Measurements from ENCODE around the gene ECT2. TPM values are rescaled to one million over a fixed set of nuclear protein-coding genes. Genes with fewer than 3 reads are reported as not detected.
A peak's percentile ranks its signal among the peaks of the same experiment; 100 is the strongest.
"Not testable (repeated sequence)": the region's sequence is repeated elsewhere in the genome, so short reads cannot be mapped to it uniquely, and the experiment has no call there.

The ECT2 gene
- total RNA-seq, 2 donors from 2014 or later = 0.99 to 1.8 TPM

DNA sequence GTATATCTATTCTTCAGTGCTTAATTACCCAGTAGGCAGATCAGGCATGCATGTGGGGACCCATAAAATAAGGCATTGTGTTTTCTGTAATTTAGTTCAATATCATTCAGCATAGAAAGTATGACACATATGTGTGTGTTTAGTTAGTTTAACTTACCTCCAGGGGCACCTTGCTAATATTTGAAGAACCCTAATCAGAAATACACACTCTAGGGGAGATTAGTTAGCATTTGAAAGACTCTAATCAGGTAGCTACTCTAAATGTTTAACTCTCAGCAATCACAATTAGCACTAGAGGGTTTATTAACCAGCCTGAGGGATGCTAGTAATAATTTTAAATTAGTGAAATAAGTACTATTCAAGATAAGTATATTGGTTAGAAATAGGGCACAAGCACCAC lies 104.5 kb downstream of the ECT2 start:
- H3K4me1 ChIP-seq = peaks cover 25% of the 10 kb centered on the region
- H3K4me3 ChIP-seq = no peak overlapping the region
- no peaks in the 10 kb centered on the region for H3K9me3 ChIP-seq
- ATAC-seq (no peak), DNase-seq (no peak)
- no peak for TF ChIP-seq POLR2A (IDR thresholded peaks at IDR 0.05)
- TF ChIP-seq, protein P1, sequence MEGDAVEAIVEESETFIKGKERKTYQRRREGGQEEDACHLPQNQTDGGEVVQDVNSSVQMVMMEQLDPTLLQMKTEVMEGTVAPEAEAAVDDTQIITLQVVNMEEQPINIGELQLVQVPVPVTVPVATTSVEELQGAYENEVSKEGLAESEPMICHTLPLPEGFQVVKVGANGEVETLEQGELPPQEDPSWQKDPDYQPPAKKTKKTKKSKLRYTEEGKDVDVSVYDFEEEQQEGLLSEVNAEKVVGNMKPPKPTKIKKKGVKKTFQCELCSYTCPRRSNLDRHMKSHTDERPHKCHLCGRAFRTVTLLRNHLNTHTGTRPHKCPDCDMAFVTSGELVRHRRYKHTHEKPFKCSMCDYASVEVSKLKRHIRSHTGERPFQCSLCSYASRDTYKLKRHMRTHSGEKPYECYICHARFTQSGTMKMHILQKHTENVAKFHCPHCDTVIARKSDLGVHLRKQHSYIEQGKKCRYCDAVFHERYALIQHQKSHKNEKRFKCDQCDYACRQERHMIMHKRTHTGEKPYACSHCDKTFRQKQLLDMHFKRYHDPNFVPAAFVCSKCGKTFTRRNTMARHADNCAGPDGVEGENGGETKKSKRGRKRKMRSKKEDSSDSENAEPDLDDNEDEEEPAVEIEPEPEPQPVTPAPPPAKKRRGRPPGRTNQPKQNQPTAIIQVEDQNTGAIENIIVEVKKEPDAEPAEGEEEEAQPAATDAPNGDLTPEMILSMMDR (IDR thresholded peaks at IDR 0.05) = no peak
- no peaks in the 10 kb centered on the region for H3K27me3 ChIP-seq
- intact Hi-C loops (cut with DNase I) = no loop called here
- H3K27ac ChIP-seq = no peak overlapping the region
- H3K36me3 ChIP-seq (replicated peaks in 1 of 2; ENCODE audit: insufficient read depth in 1 of 2, low read depth in 2 of 2) = no peaks in the 10 kb centered on the region

DNA sequence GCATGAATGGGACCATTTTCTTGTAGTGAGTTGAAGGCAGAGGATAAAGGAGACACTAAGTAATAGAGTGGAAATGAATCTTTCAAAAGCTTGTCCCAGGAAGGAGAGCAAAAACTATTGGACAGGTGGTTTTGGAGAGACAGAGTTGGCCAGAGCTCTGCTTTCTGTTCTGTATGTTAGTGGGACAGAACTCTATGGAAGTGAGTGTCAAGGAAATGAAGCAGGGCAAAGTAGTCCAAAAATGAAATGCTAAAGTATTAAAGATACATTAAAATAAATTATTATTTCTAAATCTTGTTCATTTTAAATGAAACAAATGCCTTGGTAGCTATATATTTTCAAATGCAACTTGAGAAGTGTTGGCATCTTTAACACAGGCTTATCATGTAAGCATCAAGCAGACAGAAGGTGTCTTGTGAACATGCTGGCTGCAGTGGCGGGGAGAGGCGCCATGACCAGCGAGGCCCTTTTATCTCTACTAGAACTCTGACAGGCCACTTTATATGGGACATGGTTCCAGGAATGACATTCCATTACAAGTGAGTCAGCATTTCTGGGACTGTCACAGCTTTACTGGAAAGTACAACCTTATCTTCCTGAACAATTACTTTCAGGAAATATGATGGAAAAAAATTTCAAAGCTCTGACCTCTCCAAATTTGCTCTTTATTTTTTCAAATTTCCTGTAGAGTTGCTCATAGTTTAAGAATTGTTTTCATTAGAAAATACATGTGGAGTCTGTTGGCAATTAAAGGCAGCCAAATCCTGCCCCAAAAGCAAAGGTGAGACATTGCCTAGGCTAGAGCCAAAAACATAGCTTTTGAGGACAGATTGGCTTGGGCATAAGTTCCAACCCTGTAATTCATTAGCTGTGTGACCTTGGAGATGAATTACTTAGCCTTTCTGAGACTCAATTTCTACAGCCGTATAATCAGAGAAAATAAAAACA lies 106.5 kb downstream of the ECT2 start:
- no peaks in the 10 kb centered on the region for H3K36me3 ChIP-seq (replicated peaks in 1 of 2; ENCODE audit: insufficient read depth in 1 of 2, low read depth in 2 of 2)
- ATAC-seq = peak; percentile 97
- intact Hi-C loops (cut with DNase I) = no loop called here
- H3K27me3 ChIP-seq = no peaks in the 10 kb centered on the region
- TF ChIP-seq, protein P1 (IDR thresholded peaks at IDR 0.05) = no peak
- no peak for TF ChIP-seq POLR2A (IDR thresholded peaks at IDR 0.05)
- peak overlapping the region in 3 of 4 donors; percentile 30 to 82 (median 52) for H3K27ac ChIP-seq
- 13 to 16% methylated on average over 4 of the region's 4 CpGs for WGBS, 2 donors
- DNase-seq = peak; percentile 28 to 65 (median 39)
- no peak overlapping the region for H3K4me3 ChIP-seq
- H3K9me3 ChIP-seq = no peaks in the 10 kb centered on the region
- peaks cover 25% of the 10 kb centered on the region for H3K4me1 ChIP-seq

DNA sequence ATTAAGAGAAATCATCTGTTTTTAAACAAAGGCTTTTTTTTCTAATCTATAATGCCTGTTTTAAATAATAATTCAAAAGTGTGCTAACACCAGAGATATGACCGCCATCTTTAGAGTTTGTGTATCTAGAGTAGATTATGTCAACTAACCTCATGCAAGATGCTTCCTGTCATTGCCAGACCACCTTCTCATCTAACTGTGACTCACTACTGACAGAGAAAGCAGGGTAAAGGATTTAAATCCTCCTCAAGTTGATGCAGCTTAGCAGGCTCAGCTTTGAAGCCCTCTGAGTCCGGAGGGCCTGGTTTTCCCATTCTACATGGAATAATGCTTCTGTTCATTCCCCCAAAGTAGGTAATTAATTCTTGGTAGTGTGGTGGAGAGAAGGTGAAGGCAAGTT lies 108.5 kb downstream of the ECT2 start:
- Histone ChIP-seq H3K4me3 (no peak overlapping the region), H3K27me3 (no peaks in the 10 kb centered on the region), H3K27ac (no peak overlapping the region), H3K9me3 (no peaks in the 10 kb centered on the region), H3K36me3 (replicated peaks in 1 of 2; ENCODE audit: insufficient read depth in 1 of 2, low read depth in 2 of 2) (no peaks in the 10 kb centered on the region), H3K4me1 (peaks cover 25% of the 10 kb centered on the region)
- TF ChIP-seq, protein P1 (IDR thresholded peaks at IDR 0.05) = no peak
- TF ChIP-seq POLR2A (IDR thresholded peaks at IDR 0.05) = no peak
- DNase-seq (no peak), ATAC-seq (no peak)
- intact Hi-C loops (cut with DNase I) = no loop called here
- 86 to 91% methylated on average over 2 of the region's 2 CpGs for WGBS, 2 donors

DNA sequence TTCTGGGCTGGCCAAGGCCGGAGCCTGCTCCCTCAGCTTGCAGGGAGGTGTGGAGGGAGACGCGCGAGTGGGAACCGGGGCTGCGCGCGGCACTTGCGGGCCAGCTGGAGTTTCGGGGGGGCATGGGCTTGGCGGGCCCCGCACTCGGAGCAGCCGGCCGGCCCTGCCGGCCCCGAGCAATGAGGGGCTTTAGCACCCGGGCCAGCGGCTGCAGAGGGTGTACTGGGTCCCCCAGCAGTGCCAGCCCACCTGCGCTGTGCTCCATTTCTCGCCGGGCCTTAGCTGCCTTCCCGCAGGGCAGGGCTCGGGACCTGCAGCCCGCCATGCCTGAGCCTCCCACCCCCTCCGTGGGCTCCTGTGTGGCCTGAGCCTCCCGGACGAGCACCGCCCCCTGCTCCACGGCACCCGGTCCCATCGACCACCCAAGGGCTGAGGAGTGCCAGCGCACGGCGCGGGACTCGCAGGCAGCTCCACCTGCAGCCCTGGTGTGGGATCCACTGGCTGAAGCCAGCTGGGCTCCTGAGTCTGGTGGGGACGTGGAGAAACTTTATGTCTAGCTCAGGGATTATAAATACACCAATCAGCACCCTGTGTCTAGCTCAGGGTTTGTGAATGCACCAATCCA lies 116.3 kb downstream of the ECT2 start:
- H3K36me3 ChIP-seq (replicated peaks in 1 of 2; ENCODE audit: insufficient read depth in 1 of 2, low read depth in 2 of 2); H3K4me1 ChIP-seq; H3K27ac ChIP-seq; ATAC-seq; DNase-seq; H3K9me3 ChIP-seq; H3K4me3 ChIP-seq; intact Hi-C loops (cut with DNase I); H3K27me3 ChIP-seq: not testable (repeated sequence)
- 87 to 93% methylated on average over 16 to 36 of the region's 38 CpGs for WGBS, 2 donors

DNA sequence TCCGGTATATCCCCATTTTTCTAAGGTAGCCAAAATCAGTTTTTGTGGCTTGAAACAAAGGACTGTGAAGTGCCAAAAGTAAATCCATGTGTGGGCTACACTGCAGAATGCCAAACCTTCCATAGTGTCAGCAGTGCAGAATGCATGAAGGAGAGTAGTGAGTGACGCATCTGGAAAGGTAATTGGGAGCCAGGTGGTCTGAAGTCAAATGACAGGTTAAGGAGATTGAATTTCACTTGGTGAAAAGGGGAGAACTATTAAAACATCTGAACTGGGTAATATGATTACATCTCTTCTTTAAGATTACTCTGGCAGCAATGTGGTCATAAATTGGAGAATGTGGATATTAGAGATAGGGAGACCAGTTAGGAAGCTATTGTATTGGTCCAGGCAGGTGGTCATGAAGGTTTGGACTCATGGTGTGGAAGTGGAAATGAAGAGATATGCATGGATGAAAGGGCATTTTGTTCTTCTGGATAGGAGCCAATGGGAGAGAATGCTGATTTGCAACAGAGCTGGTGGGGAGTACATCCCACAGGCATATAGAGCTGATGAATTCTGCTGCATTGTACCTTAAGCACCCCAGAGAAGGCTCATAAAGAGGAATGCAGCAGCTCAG lies 118.2 kb downstream of the ECT2 start:
- no peak overlapping the region for H3K4me3 ChIP-seq
- intact Hi-C loops (cut with DNase I) = no loop called here
- DNase-seq (no peak), ATAC-seq (no peak)
- H3K9me3 ChIP-seq = no peaks in the 10 kb centered on the region
- WGBS, 2 donors = 93 to 94% methylated on average over 2 of the region's 2 CpGs
- no peaks in the 10 kb centered on the region for H3K36me3 ChIP-seq (replicated peaks in 1 of 2; ENCODE audit: insufficient read depth in 1 of 2, low read depth in 2 of 2)
- H3K4me1 ChIP-seq = peaks cover 6% of the 10 kb centered on the region
- TF ChIP-seq POLR2A (IDR thresholded peaks at IDR 0.05) = no peak
- TF ChIP-seq, protein P1 (IDR thresholded peaks at IDR 0.05) = no peak
- no peaks in the 10 kb centered on the region for H3K27me3 ChIP-seq
- H3K27ac ChIP-seq = no peak overlapping the region
